Activated CD8-positive, alpha-beta memory T cell treated with anti-CD3 and anti-CD28 coated beads for 4 hours (primary cell): ENCODE measurements around the gene BMP2K.
A peak's percentile ranks its signal among the peaks of the same experiment; 100 is the strongest.

ENCODE experiments used
- DNase-seq, 2 donors: peaks; one replicate each; pipeline ENCODE4 v3.0.0-alpha.2; 2020; ENCODE audit warnings: low read depth in 2 of 2

Gene BMP2K

GRCh38 chr4:78764498-78764961 is 11.6 kb upstream of the BMP2K start:
- no peak for DNase-seq

GRCh38 chr4:78765432-78766006 is 10.6 kb upstream of the BMP2K start:
- DNase-seq = no peak

DNA sequence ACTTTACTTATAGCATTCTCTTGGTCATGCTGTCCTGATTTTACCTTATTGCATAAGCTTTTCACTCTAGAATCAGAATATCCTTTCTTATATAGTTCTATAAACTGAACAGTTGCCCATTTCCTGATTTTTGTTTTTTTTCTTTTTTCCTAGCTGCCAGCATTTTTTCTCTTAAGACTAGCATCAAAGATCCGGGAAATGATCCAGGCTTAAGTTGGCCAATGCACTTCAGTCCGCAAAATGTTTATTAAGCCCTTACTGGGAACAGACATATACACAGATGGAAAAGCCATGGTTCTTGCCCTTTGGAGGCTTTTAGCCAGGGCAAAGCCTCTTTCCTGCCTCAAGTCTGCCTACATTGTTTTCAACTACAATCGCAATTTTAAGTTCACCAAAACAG is 10.1 kb upstream of the BMP2K start:
- DNase-seq = no peak

GRCh38 chr4:78766650-78767049 is 9.5 kb upstream of the BMP2K start:
- no peak for DNase-seq

GRCh38 chr4:78767350-78767749 is 8.8 kb upstream of the BMP2K start:
- DNase-seq = no peak

DNA sequence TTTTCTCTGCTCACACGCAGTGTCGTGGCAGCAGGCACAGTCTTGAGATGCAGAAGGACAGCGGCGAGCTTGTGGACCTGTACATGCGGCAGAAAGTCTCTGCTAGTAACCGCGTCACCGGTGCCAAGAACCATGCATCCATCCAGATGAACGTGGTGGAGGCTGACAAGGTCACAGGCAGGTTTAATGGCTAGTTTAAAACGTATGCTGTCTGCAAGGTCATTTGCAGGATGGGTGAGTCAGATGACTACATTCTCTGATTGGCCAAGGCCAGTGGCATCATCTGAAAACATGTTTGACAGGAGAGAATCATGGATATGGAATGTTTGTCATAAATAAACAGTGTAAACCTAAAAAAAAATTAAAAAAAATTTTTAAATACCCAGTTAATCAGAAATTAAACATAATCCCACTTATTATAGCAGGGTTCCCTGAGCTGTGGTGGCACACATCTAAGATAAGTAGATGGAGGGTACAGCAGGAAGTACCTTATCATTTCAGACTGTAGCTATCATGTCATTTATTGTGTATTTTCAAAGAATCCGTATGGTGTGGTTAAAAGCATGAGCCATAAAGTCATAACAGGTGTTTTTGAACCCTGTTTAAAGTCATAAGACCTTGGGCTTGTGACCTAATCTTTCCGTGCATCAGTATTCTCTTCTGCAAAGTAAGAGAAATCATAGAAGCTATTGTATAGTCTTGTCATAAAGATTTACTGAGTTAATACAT is 7.5 kb upstream of the BMP2K start:
- no peak for DNase-seq

DNA sequence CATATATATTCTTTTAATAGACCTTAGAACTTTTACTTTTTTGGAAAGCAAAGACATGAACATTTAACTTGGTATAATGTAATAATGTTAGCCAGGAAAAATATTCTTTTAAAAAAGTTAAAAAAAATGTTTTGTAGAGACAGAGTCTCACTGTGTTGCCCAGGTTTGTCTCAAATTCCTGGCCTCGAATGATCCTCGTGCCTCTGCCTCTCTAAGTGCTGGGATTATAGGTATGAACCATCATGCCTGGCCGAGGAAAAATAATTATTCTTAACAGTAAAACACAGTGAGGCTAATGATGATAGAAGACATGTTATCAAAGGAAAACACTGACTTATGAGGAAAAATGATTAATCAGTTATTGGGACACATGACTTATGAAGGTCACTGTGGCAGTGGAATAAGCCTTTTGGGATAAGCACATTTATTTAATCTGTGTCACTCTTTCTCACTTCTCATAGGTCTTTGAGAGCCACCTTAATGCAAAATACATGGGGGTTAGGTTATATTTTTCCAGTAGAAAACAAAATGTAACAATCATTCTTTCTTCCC is 6.0 kb upstream of the BMP2K start:
- DNase-seq = no peak

- DNase-seq = no peak
Observed at GRCh38 chr4:78772526-78773091, 3.5 kb upstream of the BMP2K start.

DNA sequence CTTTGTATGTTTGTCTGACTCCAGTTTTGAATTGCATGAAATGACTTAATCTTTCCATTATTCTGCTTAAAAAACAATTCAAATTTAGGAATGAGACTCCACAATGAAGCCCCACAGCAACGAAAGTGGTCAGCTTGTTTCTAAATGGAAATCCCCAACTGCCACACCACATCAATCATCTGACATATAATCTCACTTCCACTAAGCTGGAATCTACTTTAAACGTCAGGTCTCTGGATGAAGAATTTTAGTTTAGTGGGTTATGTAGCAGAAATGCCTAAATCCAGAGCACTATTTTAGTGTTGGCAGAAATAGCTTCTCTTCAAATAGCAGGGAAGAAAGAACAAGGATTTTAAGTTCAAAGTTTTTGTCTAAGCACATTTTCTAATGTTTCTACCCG is 1.7 kb upstream of the BMP2K start:
- no peak for DNase-seq

GRCh38 chr4:78775303-78776078 is 659 bp upstream of the BMP2K start:
- DNase-seq = peak; percentile 75 to 78

DNA sequence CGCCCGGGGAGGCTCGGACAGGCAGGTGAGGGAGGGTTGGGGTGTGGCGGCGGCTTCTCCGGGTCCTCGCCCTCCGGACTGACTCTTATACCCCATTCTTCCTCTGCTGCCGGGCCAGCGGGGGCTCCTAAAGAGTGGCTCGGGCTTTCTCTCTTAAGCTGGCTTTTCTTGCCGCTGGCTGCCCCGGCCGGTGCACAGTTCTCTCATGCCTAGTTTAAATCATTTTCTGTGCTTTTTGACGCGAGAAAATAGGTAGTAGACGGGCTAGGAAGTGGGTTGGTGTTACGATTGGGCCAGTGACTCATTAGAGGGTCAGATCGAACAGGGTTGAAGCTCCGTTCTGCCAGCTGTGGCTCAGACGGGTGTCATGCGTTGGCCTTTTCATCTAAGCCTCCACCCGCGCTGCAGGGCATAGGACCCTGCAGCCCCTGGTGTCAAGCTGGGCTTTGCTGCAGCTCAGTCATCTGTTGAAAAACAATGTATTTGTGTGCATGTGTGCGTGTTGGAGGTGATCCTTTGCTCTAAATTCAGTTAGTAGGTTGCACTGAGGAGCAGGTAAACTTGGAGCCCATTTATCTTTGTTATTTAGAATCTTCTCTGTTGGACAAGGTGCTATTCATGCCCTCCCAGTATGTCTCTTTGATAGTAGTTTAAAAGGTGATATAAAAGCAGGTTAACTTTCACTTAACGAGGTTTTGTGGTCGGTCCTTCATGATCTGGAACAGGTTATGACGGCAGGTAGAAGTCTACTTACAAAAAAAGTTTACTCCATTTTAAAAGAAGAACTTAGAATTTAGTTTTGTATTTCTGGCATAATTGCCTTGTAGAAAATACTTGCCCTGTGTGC is 802 bp downstream of the BMP2K start:
- DNase-seq = peak; percentile 25 to 30

GRCh38 chr4:78777576-78777940 is 1.4 kb downstream of the BMP2K start:
- DNase-seq = no peak

GRCh38 chr4:78778530-78778929 is 2.4 kb downstream of the BMP2K start:
- no peak for DNase-seq

DNA sequence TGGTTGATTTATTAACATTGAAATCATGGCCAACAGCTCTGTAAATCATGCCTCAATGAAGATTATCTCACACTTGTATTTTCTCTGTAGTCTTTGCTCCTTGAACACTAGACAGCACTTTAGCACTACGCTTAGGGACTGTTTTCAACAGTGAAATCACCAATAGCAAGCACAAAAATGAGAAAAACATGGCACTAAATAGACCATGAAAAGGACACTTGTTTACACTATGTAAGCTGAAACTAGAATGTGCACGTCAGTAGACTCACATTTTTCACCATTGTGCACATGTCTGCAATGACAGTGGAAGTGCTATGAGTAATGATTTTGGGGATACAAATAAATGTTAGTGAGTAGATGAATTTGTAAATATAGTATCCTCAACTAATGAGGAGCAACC is 3.1 kb downstream of the BMP2K start:
- DNase-seq = no peak

- no peak for DNase-seq
Observed at GRCh38 chr4:78780093-78780492, 3.9 kb downstream of the BMP2K start.

- no peak for DNase-seq
Observed at GRCh38 chr4:78781139-78781538, 5.0 kb downstream of the BMP2K start.

GRCh38 chr4:78781924-78782323 is 5.8 kb downstream of the BMP2K start:
- no peak for DNase-seq

DNA sequence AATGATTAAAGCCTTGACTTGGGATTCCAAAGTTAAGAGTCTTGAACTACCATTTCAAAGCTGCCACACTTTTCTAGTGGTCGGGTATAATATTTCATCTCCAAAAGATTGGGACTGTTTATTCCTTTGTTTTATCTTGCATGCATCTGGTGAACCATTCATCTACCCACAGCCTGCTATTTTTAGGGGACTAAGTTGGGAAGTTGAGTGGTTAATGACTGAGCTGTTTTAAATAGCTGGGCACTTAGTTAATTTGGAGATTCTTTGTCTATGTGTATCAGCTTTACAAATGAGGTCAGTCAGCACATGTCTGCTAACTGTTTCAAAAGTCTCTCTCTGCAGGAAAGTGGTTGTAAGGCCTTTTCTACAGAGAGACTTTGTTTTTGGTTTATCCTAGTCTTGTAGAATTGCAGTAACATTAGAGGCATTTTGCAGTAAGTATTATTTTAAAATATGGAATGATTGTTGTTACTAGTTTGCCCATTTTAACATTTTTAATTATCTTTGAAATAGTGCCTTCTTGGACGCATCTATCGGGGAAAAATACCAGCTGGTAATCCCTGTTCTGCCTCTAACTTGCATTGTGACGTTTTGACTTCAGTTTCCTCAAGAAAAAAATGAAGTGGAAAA is 8.2 kb downstream of the BMP2K start:
- no peak for DNase-seq

- no peak for DNase-seq
Observed at GRCh38 chr4:78787392-78788006, 11.3 kb downstream of the BMP2K start.
